HG03575 (cell line): ENCODE results near the gene COL1A2.

Source experiments
- ATAC-seq: cut with Tn5 transposase; IDR thresholded peaks from one replicate; pipeline ENCODE4 v1.9.1; 2021; ENCODE audit not compliant: unreplicated experiment, insufficient number of reproducible peaks, low FRiP score; ENCODE audit errors: extremely low read depth

COL1A2 gene

DNA sequence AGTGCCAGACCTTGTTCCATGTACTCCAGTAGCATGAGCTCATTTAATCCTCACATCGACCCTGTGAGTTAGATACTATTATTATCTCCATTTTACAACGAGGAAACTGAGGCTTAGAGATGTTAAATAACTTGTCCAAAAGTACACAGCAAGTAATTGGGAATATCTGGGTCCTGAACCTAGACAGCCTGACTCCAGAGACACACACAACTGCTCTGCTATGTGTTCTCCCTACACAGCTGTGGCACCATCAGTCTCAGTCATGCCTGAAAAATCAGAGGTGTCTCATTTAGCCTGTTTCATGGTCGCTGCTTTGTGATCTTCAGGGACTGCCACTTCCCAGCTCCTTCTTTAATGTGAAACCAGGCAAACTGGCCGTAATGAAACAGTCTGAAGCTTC is 56.5 kb downstream of the COL1A2 start:
- no peak for ATAC-seq

DNA sequence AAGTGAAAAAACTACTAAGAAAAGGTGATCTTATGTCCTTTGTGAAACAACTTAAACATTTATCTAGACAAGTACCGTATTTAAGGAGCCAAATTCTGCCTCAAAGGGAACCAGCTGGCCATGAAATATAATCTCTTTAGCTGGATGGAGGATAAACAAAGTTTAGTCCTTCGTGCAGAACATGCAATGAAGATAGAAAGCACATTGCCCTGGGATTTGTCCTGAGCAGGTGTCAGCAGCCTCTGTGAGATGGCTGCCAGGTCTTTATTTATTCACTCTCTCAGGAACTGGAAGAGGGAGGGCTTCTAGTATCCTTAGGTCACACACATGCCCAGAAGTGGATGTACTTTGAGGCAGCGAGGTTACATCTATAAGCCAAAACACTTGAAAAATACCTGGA is 57.5 kb downstream of the COL1A2 start:
- no peak for ATAC-seq

DNA sequence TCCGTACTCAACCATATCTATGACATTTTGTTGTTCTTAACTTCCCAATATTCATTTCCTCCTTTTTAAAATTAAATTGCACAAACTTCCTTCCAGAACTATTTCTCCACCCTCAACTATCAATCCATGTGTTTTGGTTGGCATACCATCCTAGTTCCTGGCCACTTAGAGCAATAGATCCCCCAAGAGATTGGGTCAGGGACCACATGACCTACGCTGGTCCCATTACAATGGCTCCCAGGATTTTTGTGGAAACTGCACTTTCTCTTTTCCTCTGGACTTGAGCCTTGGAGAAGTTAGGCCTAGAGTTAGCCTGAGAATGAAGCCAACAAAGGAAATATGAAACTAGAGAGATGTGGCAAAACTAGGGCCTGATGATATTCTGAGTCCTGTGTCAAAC is 59.2 kb downstream of the COL1A2 start:
- ATAC-seq: no peak

DNA sequence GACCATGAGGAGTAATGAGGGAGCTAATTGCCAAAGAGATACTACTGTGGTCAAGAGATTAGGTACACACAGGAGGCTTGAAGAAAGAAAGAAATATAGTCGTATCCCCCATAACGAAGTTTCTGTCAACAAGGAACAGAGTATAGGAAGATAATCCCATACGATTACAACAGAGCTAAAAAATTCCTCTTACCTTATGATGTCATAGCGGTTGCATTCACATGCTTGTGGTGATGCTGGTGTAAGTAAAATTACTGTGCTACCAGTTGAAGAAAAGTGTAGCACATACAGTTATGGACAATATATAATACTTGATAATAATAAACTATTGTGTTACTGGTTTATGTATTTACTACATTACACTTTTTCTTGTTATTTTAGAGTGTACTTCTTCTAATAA is 63.3 kb downstream of the COL1A2 start:
- no peak for ATAC-seq

DNA sequence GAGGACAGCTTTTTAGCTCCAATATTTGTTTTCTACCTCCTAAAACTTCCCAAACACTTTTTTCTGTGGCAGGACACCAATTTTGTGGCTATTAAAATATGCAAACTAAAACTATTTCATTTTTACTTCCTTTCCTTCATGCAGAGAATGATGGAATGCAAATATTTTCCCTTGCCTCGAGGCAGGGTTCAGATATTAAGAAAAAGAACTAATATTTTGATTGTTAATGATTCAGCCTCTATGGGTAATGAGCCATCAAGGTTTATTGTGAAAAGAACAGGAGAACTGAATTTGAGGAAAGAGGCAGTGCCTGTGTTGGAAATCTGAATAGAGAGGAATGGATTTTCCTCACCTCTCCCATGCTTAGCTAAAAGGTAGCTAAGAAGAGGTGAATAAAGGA is 71.8 kb downstream of the COL1A2 start:
- ATAC-seq: no peak

DNA sequence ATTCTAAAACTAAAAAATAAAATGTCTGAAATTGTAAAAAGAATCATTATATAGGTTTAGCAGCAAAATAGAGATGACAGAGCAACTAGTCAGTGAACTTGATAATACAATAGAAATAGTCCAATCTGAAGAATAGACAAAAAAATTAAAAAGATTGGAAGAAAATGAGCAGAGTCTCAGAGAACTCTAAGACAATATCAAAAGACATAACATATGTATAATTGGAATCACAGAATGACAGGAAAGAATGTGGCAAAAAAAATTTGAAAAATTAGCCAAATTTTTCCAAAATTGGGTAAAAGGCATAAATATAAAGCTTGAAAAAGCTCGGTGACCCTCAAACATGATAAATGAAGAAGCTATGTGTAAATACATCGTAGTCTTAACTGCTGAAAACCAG is 76.9 kb downstream of the COL1A2 start:
- ATAC-seq: no peak

DNA sequence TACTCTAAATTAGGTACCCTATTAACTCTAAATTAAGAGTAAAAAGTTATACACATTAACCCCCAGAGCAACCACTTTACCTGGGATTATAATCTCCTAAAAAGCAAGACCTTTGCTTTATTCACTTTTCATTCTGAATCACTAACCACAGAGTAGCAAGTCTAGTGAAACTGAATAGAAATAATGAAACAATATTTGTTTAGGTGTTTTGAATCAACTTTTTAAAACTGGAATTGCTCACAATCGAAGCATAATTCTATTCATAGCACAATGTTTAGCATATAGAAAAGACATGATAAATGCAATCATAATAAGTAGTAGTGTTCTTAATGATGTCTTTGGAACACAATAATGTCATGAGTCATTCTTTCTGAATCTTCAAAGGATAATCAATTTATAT is 77.9 kb downstream of the COL1A2 start:
- no peak for ATAC-seq

DNA sequence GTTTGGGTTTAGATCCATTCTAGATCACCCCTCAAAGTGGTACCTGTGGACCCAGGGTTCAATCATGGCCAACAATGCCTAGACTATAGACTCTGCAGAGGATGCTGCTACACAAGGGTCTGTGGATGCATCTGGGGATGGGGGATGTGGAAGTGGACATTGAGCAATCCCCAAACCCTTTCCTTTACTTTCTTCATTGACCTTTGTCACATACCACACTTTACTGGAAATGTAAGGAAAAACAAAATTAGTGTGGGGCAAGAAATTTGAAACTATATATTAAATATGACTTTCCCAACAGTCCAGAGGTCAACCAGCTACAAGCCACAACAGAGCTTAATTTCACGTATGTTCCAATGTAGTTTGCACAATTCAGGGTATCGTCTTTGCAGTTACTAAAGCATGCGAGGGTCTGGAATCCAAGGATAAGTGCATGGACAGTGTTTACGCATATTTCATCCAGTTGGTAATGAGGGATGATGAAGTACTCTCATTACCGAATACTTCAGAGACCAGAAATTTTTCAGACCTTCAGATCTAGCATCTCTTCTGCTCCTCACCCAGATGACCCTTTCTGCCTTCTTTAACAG is 81.7 kb downstream of the COL1A2 start:
- ATAC-seq: no peak

DNA sequence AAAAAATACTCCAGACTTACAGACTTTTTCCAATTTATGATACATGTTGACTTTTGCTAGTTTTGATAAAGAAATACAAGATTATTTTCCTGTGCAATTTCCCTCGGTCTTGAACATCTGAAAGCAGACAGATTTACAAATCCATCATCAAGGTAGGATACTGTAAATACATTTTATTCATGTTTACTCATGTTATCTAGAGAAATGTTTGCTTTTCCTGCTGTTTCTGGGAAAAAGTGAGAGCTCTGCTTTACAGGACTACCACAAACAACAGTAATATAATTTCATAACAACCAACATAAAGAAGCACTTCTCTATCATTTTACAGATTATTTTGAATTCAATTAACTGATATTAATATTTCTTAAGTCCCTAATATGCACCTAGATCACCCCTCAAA is 83.2 kb downstream of the COL1A2 start:
- no peak for ATAC-seq

DNA sequence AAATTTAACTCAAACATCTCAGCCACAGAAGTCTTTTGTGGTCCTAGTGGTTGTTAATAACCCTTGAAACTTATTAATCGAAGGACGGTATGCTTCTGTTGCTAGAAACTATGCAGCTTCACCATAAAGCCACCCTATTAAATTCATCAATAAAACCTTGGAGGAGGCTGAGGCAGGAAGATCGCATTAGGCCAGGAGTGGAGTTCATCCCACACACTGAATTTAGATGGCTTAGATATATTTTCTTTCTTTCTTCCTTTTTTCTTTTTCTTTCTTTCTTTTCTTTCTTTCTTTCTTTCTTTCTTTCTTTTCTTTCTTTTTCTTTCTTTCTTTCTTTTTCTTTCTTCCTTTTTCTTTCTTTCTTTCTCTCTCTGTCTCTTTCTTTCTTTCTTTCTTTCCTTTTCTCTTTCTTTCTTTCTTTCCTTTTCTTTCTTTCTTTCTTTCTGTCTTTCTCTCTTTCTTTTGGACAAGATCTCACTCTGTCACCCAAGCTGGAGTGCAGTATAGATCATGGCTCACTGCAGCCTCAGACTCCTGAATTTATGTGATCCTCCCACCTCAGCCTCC is 84.0 kb downstream of the COL1A2 start:
- no peak for ATAC-seq
